NCI-H526 treated with DMSO at 0.1 percent for 48 hours (cell line): ENCODE data around the gene CYSLTR2.

Source experiments
- DNase-seq: peaks from one replicate; lab custom pipeline; 2025; lab: John Stamatoyannopoulos, UW

The CYSLTR2 gene

GRCh38 chr13:48653472-48653939 lies at the start of gene CYSLTR2:
TSS of gene CYSLTR2 (plus strand) at chr13:48653929. CDS start at chr13:48706818, 52,889 bp downstream.
- DNase-seq: no peak

- no peak for DNase-seq
These were observed 38.7 kb upstream of the CYSLTR2 start for GRCh38 chr13:48615049-48615448.

GRCh38 chr13:48618937-48619336 lies 34.8 kb upstream of the CYSLTR2 start:
- DNase-seq: no peak

GRCh38 chr13:48621056-48621455 lies 32.7 kb upstream of the CYSLTR2 start:
- DNase-seq: no peak

GRCh38 chr13:48624016-48624415 lies 29.7 kb upstream of the CYSLTR2 start:
- no peak for DNase-seq

GRCh38 chr13:48624858-48625257 lies 28.9 kb upstream of the CYSLTR2 start:
- DNase-seq: no peak

- DNase-seq: no peak
These were observed 28.2 kb upstream of the CYSLTR2 start for GRCh38 chr13:48625413-48626076.

- no peak for DNase-seq
These were observed 27.7 kb upstream of the CYSLTR2 start for GRCh38 chr13:48626077-48626449.

- no peak for DNase-seq
These were observed 26.8 kb upstream of the CYSLTR2 start for GRCh38 chr13:48626726-48627451.

GRCh38 chr13:48629277-48629676 lies 24.5 kb upstream of the CYSLTR2 start:
- no peak for DNase-seq

- DNase-seq: no peak
These were observed 23.4 kb upstream of the CYSLTR2 start for GRCh38 chr13:48630291-48630690.

- no peak for DNase-seq
These were observed 23.0 kb upstream of the CYSLTR2 start for GRCh38 chr13:48630773-48631172.

GRCh38 chr13:48631441-48631840 lies 22.3 kb upstream of the CYSLTR2 start:
- peak; percentile 25 for DNase-seq

GRCh38 chr13:48633700-48634099 lies 20.0 kb upstream of the CYSLTR2 start:
- no peak for DNase-seq

GRCh38 chr13:48634636-48635035 lies 19.1 kb upstream of the CYSLTR2 start:
- no peak for DNase-seq

GRCh38 chr13:48635478-48635877 lies 18.3 kb upstream of the CYSLTR2 start:
- DNase-seq: no peak

GRCh38 chr13:48636550-48636949 lies 17.2 kb upstream of the CYSLTR2 start:
- no peak for DNase-seq

GRCh38 chr13:48637601-48638000 lies 16.1 kb upstream of the CYSLTR2 start:
- DNase-seq: no peak

- DNase-seq: no peak
These were observed 13.0 kb upstream of the CYSLTR2 start for GRCh38 chr13:48640767-48641166.

- DNase-seq: no peak
These were observed 12.3 kb upstream of the CYSLTR2 start for GRCh38 chr13:48641404-48641803.

GRCh38 chr13:48642061-48642460 lies 11.7 kb upstream of the CYSLTR2 start:
- no peak for DNase-seq

GRCh38 chr13:48643159-48643558 lies 10.6 kb upstream of the CYSLTR2 start:
- DNase-seq: no peak

- no peak for DNase-seq
These were observed 9.6 kb upstream of the CYSLTR2 start for GRCh38 chr13:48644141-48644540.

GRCh38 chr13:48644951-48645350 lies 8.8 kb upstream of the CYSLTR2 start:
- DNase-seq: no peak
